Thoracic aorta (tissue), 2 donors: ENCODE data around the gene FBXO2. TPM values are rescaled to one million over a fixed set of nuclear protein-coding genes. Genes with fewer than 3 reads are reported as not detected.

Experiments used
- ATAC-seq: fragments of 150-250 bp; one replicate; pipeline ENCODE4 v1.8.0; 2017; ENCODE audit warnings: low read depth; ENCODE audit not compliant: insufficient number of reproducible peaks, low FRiP score
- DNase-seq: peaks from one replicate; pipeline ENCODE4 v3.0.0-alpha.2; 2020; ENCODE audit warnings: low spot score
- H3K27ac ChIP-seq, 2 donors: fragments of 200-600 bp; sonication (generic); 1 replicate in 1 of 2; 2 replicates in 1 of 2; pipeline ENCODE4 v1.5.1; 2016; ENCODE audit warnings: mild to moderate bottlenecking in 2 of 2, moderate library complexity in 2 of 2
- H3K27me3 ChIP-seq: fragments of 200-600 bp; sonication (generic); replicated peaks from 2 replicates; pipeline ENCODE4 v1.6.0; 2016; ENCODE audit warnings: mild to moderate bottlenecking; ENCODE audit not compliant: insufficient read depth
- H3K36me3 ChIP-seq: fragments of 200-600 bp; sonication (generic); one replicate; pipeline ENCODE4 v1.5.1; 2016
- H3K4me1 ChIP-seq, 2 donors: fragments of 200-600 bp; sonication (generic); 1 replicate in 1 of 2; 2 replicates in 1 of 2; pipeline versions ENCODE4 v1.5.1 to v1.6.0; 2016; ENCODE audit warnings: low read depth in 2 of 2, mild to moderate bottlenecking in 1 of 2; ENCODE audit not compliant: control insufficient read depth in 1 of 2
- H3K4me3 ChIP-seq: fragments of 200-600 bp; sonication (generic); 2 replicates; pipeline ENCODE4 v1.5.1; 2016; ENCODE audit warnings: mild to moderate bottlenecking
- H3K9me3 ChIP-seq: fragments of 200-600 bp; sonication (generic); 2 replicates; pipeline ENCODE4 v1.5.1; 2016
- total RNA-seq, 2 donors: library from RNA; depleted of rRNA; stranded (reverse); fragments of >200 nt; gene quantifications; one replicate each; pipeline versions ENCODE4 v1.1.0 to v1.2.3, GENCODE V29; 2016
- TF ChIP-seq, protein P1 (sequence below): fragments of 200-600 bp; sonication (generic); IDR thresholded peaks from one replicate; pipeline ENCODE4 v1.5.1; 2019; ENCODE audit warnings: antibody characterized with exemption

Gene FBXO2
- total RNA-seq, 2 donors from 2014 or later, result 3.8 to 12.9 TPM

DNA sequence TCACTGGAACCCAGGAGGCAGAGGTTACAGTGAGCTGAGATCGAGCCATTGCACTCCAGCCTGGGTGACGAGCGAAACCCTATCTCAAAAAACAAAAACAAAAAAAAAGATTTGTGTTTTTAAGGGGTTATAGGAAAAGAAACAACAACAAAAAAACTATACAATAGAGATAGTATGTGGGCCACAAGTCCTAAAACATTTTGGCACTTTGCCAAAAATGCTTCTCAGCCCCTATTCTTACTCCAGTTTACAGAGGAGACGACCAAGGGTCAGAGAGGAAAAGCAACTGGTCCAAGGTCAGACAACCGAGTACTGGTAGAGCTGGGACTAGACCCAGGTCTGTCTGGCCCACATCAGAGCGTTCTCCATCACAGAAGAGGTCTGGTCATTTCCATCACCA is 3.4 kb upstream of the FBXO2 start:
- Histone ChIP-seq H3K4me3 (no peak overlapping the region), H3K9me3 (no peaks in the 10 kb centered on the region), H3K4me1 (peaks cover 9 to 18% of the 10 kb centered on the region in 2 donors), H3K27me3 (no peaks in the 10 kb centered on the region), H3K36me3 (peaks cover 9% of the 10 kb centered on the region), H3K27ac (no peak overlapping the region)
- TF ChIP-seq, protein P1, sequence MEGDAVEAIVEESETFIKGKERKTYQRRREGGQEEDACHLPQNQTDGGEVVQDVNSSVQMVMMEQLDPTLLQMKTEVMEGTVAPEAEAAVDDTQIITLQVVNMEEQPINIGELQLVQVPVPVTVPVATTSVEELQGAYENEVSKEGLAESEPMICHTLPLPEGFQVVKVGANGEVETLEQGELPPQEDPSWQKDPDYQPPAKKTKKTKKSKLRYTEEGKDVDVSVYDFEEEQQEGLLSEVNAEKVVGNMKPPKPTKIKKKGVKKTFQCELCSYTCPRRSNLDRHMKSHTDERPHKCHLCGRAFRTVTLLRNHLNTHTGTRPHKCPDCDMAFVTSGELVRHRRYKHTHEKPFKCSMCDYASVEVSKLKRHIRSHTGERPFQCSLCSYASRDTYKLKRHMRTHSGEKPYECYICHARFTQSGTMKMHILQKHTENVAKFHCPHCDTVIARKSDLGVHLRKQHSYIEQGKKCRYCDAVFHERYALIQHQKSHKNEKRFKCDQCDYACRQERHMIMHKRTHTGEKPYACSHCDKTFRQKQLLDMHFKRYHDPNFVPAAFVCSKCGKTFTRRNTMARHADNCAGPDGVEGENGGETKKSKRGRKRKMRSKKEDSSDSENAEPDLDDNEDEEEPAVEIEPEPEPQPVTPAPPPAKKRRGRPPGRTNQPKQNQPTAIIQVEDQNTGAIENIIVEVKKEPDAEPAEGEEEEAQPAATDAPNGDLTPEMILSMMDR, result no peak
- no peak for ATAC-seq
- no peak for DNase-seq

DNA sequence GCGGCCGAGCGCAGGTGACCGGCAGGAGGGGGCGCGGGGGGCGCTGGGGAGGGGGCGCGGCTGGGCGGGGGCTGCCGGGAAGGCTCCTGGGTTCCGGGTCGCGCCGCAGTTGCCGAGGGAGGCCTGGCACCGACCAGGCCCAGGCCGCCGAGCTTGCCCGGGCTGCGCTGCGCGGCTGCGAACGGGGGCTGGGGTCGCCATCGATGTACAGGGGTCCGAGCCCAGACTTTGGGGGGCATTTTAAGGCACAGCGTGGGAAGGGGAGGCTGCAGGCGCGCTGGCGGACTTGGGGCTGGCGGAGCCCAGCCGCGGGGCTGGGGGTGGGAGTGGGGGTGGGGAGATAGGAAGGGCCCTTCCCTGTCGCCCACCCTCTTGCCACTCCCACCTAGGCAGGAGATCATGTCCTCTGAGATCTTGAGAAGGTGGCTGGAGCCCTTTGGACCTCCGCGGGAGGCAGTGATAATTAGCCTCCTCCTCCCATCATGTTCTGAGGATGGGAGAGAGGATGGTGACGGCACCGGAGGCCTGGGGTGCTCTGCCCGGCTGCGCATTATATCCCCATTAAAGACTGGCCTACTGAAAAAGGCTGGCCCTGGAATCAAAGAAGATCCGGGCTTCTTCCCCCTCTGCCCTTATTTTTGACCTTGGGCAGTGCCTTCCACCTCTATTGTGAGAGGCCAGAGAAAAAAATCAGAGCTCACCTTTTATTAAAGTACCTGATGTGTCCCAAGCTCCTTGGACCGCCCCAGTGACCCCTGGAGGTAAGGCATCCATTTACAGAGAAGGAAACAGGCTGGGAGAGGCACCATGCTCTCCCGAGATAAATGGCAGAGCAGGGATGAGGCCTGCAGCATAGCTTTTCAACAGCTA is 945 bp upstream of the FBXO2 start:
- ATAC-seq, result no peak
- no peak overlapping the region for H3K27ac ChIP-seq
- no peaks in the 10 kb centered on the region for H3K9me3 ChIP-seq

DNA sequence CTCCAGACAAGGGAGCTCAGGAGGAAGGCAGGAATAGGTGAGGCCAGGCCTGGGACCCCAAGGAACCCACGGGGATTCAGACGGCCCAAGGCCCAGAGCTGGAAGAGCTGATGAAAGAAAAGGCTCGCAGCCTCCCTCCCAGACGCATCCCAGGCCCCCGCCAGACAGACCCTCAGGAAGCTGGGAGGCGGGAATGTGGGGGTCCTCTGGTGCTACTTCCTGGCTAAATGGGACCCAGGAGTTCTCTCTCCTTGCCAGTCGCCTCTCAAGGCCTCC is 430 bp downstream of the FBXO2 start:
- peak overlapping the region in 1 of 2 donors; percentile 28 for H3K27ac ChIP-seq

More for the DNA sequence above, 945 bp upstream of the FBXO2 start:
- no peak for DNase-seq
- Histone ChIP-seq H3K36me3 (peaks cover 4% of the 10 kb centered on the region), H3K4me3 (peak overlapping the region; percentile 90), H3K4me1 (peaks cover 9 to 25% of the 10 kb centered on the region in 2 donors), H3K27me3 (no peaks in the 10 kb centered on the region)
- TF ChIP-seq, protein P1, result no peak

DNA sequence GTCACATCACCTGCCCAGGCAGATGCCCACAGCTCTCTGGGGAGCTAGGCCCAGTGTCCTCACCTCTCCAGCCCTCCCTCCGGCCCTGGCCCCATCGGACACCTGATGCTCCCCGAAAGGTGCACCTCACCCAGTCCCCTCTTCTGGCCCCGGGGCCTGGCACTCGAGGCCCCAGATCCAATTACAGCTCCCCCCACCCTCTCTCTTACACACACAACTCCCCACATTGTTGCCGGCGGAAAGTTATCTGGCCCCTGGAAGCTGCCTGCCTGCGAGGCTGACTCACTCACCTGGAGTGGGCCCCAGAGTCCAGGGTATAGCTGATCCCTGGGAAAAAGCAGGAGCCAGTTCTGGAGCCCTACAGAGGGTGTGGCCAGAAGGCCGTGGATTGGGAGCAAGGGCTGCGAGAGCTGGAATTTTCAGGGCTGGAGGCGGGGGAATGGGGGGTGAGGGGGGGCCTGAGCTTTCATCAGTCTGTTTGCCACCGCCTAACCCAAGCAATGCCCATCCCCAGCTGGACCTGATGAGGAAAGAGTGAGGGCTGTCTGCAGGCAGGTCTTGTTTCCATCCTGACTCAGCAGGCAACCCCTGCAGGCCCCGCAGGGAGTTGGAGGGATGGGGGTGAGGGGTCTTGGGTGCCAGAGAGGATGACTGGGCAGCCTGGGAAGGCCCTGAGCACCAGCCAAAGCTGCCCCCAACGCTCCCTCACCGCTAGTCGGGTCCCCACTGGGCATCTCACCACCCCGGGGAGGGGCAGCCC is 948 bp downstream of the FBXO2 start:
- Histone ChIP-seq H3K4me3 (peak overlapping the region; percentile 90), H3K27me3 (peaks cover 5% of the 10 kb centered on the region), H3K27ac (peak overlapping the region in 1 of 2 donors; percentile 28), H3K36me3 (no peaks in the 10 kb centered on the region), H3K4me1 (peaks cover 13 to 41% of the 10 kb centered on the region in 2 donors), H3K9me3 (no peaks in the 10 kb centered on the region)
- ATAC-seq (no peak), DNase-seq (no peak)
- TF ChIP-seq, protein P1, result no peak

More for the DNA sequence above, 430 bp downstream of the FBXO2 start:
- H3K4me3 ChIP-seq, result peak overlapping the region; percentile 90
- no peaks in the 10 kb centered on the region for H3K36me3 ChIP-seq
- TF ChIP-seq, protein P1, result no peak
- ATAC-seq, result no peak
- H3K9me3 ChIP-seq, result no peaks in the 10 kb centered on the region
- H3K27me3 ChIP-seq, result peaks cover 5% of the 10 kb centered on the region
- no peak for DNase-seq
- peaks cover 9 to 36% of the 10 kb centered on the region in 2 donors for H3K4me1 ChIP-seq

DNA sequence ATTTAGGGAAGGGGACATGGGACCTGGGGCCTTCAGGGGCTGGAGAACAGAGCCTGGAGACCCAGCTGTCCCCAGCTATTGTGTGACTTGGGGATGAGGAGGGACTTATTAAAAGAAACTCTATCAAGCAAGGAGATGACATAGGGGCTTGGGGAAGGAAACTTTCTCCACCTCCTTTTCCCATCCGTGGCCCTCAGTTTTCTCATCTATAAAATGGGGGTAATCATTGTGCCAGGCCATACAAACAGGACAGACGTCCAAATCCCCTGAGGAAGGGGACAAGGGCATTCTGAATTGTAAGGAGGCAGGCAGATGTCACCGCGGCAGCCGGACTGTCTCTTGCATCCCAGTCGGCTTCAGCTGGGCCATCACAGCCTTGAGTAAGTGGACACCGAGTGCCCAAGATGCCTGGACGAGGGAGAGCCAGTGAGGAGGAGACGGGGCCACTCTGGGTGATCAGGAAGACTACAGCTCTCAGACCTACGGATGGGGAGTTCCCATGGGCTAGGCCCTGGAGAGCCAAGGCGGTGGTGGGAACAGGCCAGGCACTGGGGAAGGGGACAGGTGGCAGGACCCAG is 1.9 kb downstream of the FBXO2 start:
- ATAC-seq (no peak), DNase-seq (no peak)
- TF ChIP-seq, protein P1, result no peak
- no peaks in the 10 kb centered on the region for H3K9me3 ChIP-seq
- no peak overlapping the region for H3K27ac ChIP-seq
- H3K27me3 ChIP-seq, result peaks cover 5% of the 10 kb centered on the region
- H3K4me1 ChIP-seq, result peaks cover 13 to 46% of the 10 kb centered on the region in 2 donors
- no peak overlapping the region for H3K4me3 ChIP-seq
- H3K36me3 ChIP-seq, result no peaks in the 10 kb centered on the region
